CD14-positive monocyte (primary cell): Measurements from ENCODE around the gene SPSB3. TPM values are rescaled to one million over a fixed set of nuclear protein-coding genes. Genes with fewer than 3 reads are reported as not detected.

Experiments
- DNase-seq, 3 donors: peaks; one replicate each; pipeline ENCODE4 v3.0.0-alpha.2; 2011 to 2022
- H2AFZ ChIP-seq: 2 replicates; pipeline ENCODE4 v1.6.0; 2012; ENCODE audit warnings: mild to moderate bottlenecking, low read depth, low read length, inconsistent platforms; ENCODE audit not compliant: insufficient read depth, poor library complexity, severe bottlenecking
- H3K27ac ChIP-seq, 2 donors: 1 replicate in 1 of 2; 2 replicates in 1 of 2; pipeline ENCODE4 v1.5.1; 2012 to 2013; ENCODE audit warnings: low read length in 2 of 2, control low read depth in 1 of 2, inconsistent platforms in 1 of 2, low read depth in 1 of 2, mild to moderate bottlenecking in 1 of 2
- H3K27me3 ChIP-seq, 2 donors: one replicate each; pipeline versions ENCODE4 v1.6.0 to v1.6.1; 2011 to 2013; ENCODE audit warnings: low read length in 2 of 2; ENCODE audit not compliant: control insufficient read depth in 2 of 2, insufficient read depth in 2 of 2
- H3K36me3 ChIP-seq, 2 donors: replicated peaks in 1 of 2; 1 replicate in 1 of 2; 2 replicates in 1 of 2; pipeline versions ENCODE4 v1.5.1 to v1.6.1; 2012 to 2013; ENCODE audit warnings: low read length in 2 of 2, control low read depth in 1 of 2, inconsistent platforms in 1 of 2, mild to moderate bottlenecking in 1 of 2; ENCODE audit not compliant: insufficient read depth in 2 of 2, control insufficient read depth in 1 of 2
- H3K4me1 ChIP-seq, 2 donors: 1 replicate in 1 of 2; 2 replicates in 1 of 2; pipeline versions ENCODE4 v1.5.1 to v1.6.1; 2012 to 2013; ENCODE audit warnings: low read length in 2 of 2, control low read depth in 1 of 2, inconsistent platforms in 1 of 2, mild to moderate bottlenecking in 1 of 2, moderate library complexity in 1 of 2; ENCODE audit not compliant: insufficient read depth in 2 of 2, control insufficient read depth in 1 of 2
- H3K4me2 ChIP-seq: replicated peaks from 2 replicates; pipeline ENCODE3; 2012; ENCODE audit warnings: low read length, moderate library complexity, mild to moderate bottlenecking; ENCODE audit not compliant: poor library complexity, severe bottlenecking; ENCODE audit errors: extremely low read depth
- H3K4me3 ChIP-seq, 3 experiments: fragments of 200-600 bp in 1 of 3; sonication (generic) in 1 of 3; replicated peaks in 1 of 3; 1 replicate in 2 of 3; 2 replicates in 1 of 3; pipeline ENCODE4 v1.5.1; 2011 to 2013; ENCODE audit warnings: low read length in 3 of 3, mild to moderate bottlenecking in 3 of 3, control low read depth in 2 of 3, low read depth in 2 of 3, inconsistent platforms in 1 of 3, moderate library complexity in 1 of 3
- H3K79me2 ChIP-seq: 2 replicates; pipeline ENCODE4 v1.6.0; 2012; ENCODE audit warnings: mild to moderate bottlenecking, control low read depth, inconsistent platforms, low read length, moderate library complexity; ENCODE audit not compliant: insufficient read depth
- H3K9ac ChIP-seq: 2 replicates; pipeline ENCODE4 v1.6.0; 2017; ENCODE audit warnings: low read length, mild to moderate bottlenecking; ENCODE audit not compliant: insufficient read depth, poor library complexity, severe bottlenecking
- H3K9me3 ChIP-seq, 2 donors: replicated peaks in 1 of 2; 1 replicate in 1 of 2; 2 replicates in 1 of 2; pipeline versions ENCODE4 v1.5.1 to v1.6.1; 2012 to 2013; ENCODE audit warnings: low read length in 2 of 2, control low read depth in 1 of 2; ENCODE audit not compliant: control insufficient read depth in 1 of 2, insufficient read depth in 1 of 2
- H4K20me1 ChIP-seq: 2 replicates; pipeline ENCODE4 v1.6.0; 2012; ENCODE audit warnings: mild to moderate bottlenecking, low read length, control low read depth, moderate library complexity; ENCODE audit not compliant: insufficient read depth
- H3K27ac Mint-ChIP-seq, 7 donors: one replicate each; pipeline ENCODE4 v1.8.0; 2020; ENCODE audit warnings: mild to moderate bottlenecking in 7 of 7, mixed read lengths in 7 of 7, moderate library complexity in 6 of 7, inconsistent platforms in 2 of 7
- H3K27me3 Mint-ChIP-seq, 3 donors: one replicate each; pipeline ENCODE4 v1.8.0; 2021 to 2022; ENCODE audit warnings: low read depth in 3 of 3, mild to moderate bottlenecking in 3 of 3, mixed read lengths in 3 of 3, moderate library complexity in 3 of 3, inconsistent platforms in 1 of 3
- H3K36me3 Mint-ChIP-seq, 2 donors: one replicate each; pipeline ENCODE4 v1.8.0; 2020; ENCODE audit warnings: mixed read lengths in 2 of 2, inconsistent platforms in 1 of 2, mild to moderate bottlenecking in 1 of 2
- H3K4me1 Mint-ChIP-seq: one replicate; pipeline ENCODE4 v1.8.0; 2020; ENCODE audit warnings: mild to moderate bottlenecking, mixed read lengths
- H3K4me3 Mint-ChIP-seq, 2 donors: one replicate each; pipeline ENCODE4 v1.8.0; 2020; ENCODE audit warnings: mild to moderate bottlenecking in 2 of 2, mixed read lengths in 2 of 2, moderate library complexity in 1 of 2
- H3K9me3 Mint-ChIP-seq, 7 donors: one replicate each; pipeline ENCODE4 v1.8.0; 2020 to 2022; ENCODE audit warnings: mixed read lengths in 7 of 7, mild to moderate bottlenecking in 6 of 7, moderate library complexity in 6 of 7, inconsistent platforms in 2 of 7
- CTCF ChIP-seq: fragments of 200-600 bp; IDR thresholded peaks from one replicate; pipeline ENCODE4 v1.8.0; 2022; ENCODE audit warnings: antibody characterized with exemption, mild to moderate bottlenecking
- WGBS: methylation state at CpG from one replicate; pipeline ENCODE4 v1.1.5; 2013; ENCODE audit warnings: missing lambda C conversion rate; ENCODE audit not compliant: insufficient coverage; 5-methylcytosine and 5-hydroxymethylcytosine counted together
- intact Hi-C, 2 donors: fragments of 100-400 bp; cut with micrococcal nuclease; formaldehyde crosslinking; loops; one replicate each; pipeline versions ENCODE4 v1.15.0 to v1.15.1; 2023
- polyA plus RNA-seq, 3 donors: library from polyadenylated mRNA; depleted of rRNA in 1 of 3; unstranded in 2 of 3; stranded (reverse) in 1 of 3; fragments of 300-500 nt in 2 of 3; fragments of >200 nt in 1 of 3; fragmentation: Illumina TruSeq in 2 of 3; gene quantifications; 1 replicate in 2 of 3; 2 replicates in 1 of 3; pipeline ENCODE4 v1.2.3, GENCODE V29; 2012 to 2021

The SPSB3 gene
- polyA plus RNA-seq, 3 donors, result 36.8 to 151 (median 40.2) TPM

- no peaks in the 10 kb centered on the region for H3K9me3 ChIP-seq
- H3K79me2 ChIP-seq, result no peaks in the 10 kb centered on the region
- H3K27ac Mint-ChIP-seq, result peak overlapping the region in 2 of 7 donors; percentile 20 to 45
- peaks cover 34% of the 10 kb centered on the region for H4K20me1 ChIP-seq
- H3K27me3 Mint-ChIP-seq, result no peaks in the 10 kb centered on the region
- H3K36me3 Mint-ChIP-seq, result peaks cover 57 to 81% of the 10 kb centered on the region in 2 donors
- H3K4me3 ChIP-seq, result no peak overlapping the region
- no peaks in the 10 kb centered on the region for H3K4me1 Mint-ChIP-seq
- WGBS, result 98% methylated on average over 24 of the region's 29 CpGs
- H3K4me1 ChIP-seq, result no peaks in the 10 kb centered on the region
- no peak overlapping the region for H3K9ac ChIP-seq
- DNase-seq, result no peak
- H3K9me3 Mint-ChIP-seq, result peaks cover 0 to 2% (median 0%) of the 10 kb centered on the region in 7 donors
- no peak overlapping the region for H3K27ac ChIP-seq
- no peak overlapping the region for H3K4me3 Mint-ChIP-seq
- intact Hi-C loops, result no loop called here
- H3K27me3 ChIP-seq, result no peaks in the 10 kb centered on the region
- peaks cover 80 to 90% of the 10 kb centered on the region in 2 donors for H3K36me3 ChIP-seq
- no peak overlapping the region for H3K4me2 ChIP-seq
- no peak for TF ChIP-seq CTCF
- no peak overlapping the region for H2AFZ ChIP-seq
Measured at GRCh38 chr16:1745900-1746692, 36.3 kb downstream of the SPSB3 start.

- Histone ChIP-seq H3K27me3 (no peaks in the 10 kb centered on the region), H3K4me3 (no peak overlapping the region), H3K4me2 (no peak overlapping the region), H3K36me3 (peaks cover 82 to 91% of the 10 kb centered on the region in 2 donors), H3K79me2 (no peaks in the 10 kb centered on the region), H3K27ac (no peak overlapping the region), H3K9me3 (no peaks in the 10 kb centered on the region), H2AFZ (no peak overlapping the region), H3K9ac (no peak overlapping the region), H4K20me1 (peaks cover 39% of the 10 kb centered on the region), H3K4me1 (no peaks in the 10 kb centered on the region)
- WGBS, result 97% methylated on average over 24 of the region's 25 CpGs
- no peak for TF ChIP-seq CTCF
- H3K4me1 Mint-ChIP-seq, result no peaks in the 10 kb centered on the region
- H3K27me3 Mint-ChIP-seq, result no peaks in the 10 kb centered on the region
- peaks cover 0 to 2% (median 0%) of the 10 kb centered on the region in 7 donors for H3K9me3 Mint-ChIP-seq
- H3K36me3 Mint-ChIP-seq, result peaks cover 52 to 74% of the 10 kb centered on the region in 2 donors
- no peak overlapping the region for H3K4me3 Mint-ChIP-seq
- intact Hi-C loops, result no loop called here
- DNase-seq, result no peak
- peak overlapping the region in 2 of 7 donors; percentile 13 to 20 for H3K27ac Mint-ChIP-seq
Measured at GRCh38 chr16:1745181-1745899, 37.0 kb downstream of the SPSB3 start.
